ENCODE data around the gene GRM7.

GRM7 gene

GRCh38 chr3:7241584-7242302 is 380.8 kb downstream of the GRM7 start:
- TF ChIP-seq CTCF (IDR thresholded peaks at IDR 0.05; ENCODE audit: extremely low read depth, insufficient read depth, missing control alignments): no peak
- DNase-seq (ENCODE audit: low spot score): no peak
- in situ Hi-C loops (cut with MboI; ENCODE audit: low pct_unique_long_range_greater_than_20kb, low sequenced_read_pairs, unreplicated experiment): no loop called here

- no peak for TF ChIP-seq CTCF (IDR thresholded peaks at IDR 0.05; ENCODE audit: extremely low read depth, insufficient read depth, missing control alignments)
- no peak for DNase-seq (ENCODE audit: low spot score)
- in situ Hi-C loops (cut with MboI; ENCODE audit: low pct_unique_long_range_greater_than_20kb, low sequenced_read_pairs, unreplicated experiment): no loop called here
Observed at GRCh38 chr3:7242303-7242635, 381.4 kb downstream of the GRM7 start.

GRCh38 chr3:7249493-7250076 is 388.7 kb downstream of the GRM7 start:
- in situ Hi-C loops (cut with MboI; ENCODE audit: low pct_unique_long_range_greater_than_20kb, low sequenced_read_pairs, unreplicated experiment): no loop called here
- DNase-seq (ENCODE audit: low spot score): no peak
- no peak for TF ChIP-seq CTCF (IDR thresholded peaks at IDR 0.05; ENCODE audit: extremely low read depth, insufficient read depth, missing control alignments)

GRCh38 chr3:7254251-7254650 is 393.3 kb downstream of the GRM7 start:
- no peak for TF ChIP-seq CTCF (IDR thresholded peaks at IDR 0.05; ENCODE audit: extremely low read depth, insufficient read depth, missing control alignments)
- in situ Hi-C loops (cut with MboI; ENCODE audit: low pct_unique_long_range_greater_than_20kb, low sequenced_read_pairs, unreplicated experiment): no loop called here
- DNase-seq (ENCODE audit: low spot score): no peak

- DNase-seq (ENCODE audit: low spot score): no peak
- no peak for TF ChIP-seq CTCF (IDR thresholded peaks at IDR 0.05; ENCODE audit: extremely low read depth, insufficient read depth, missing control alignments)
- in situ Hi-C loops (cut with MboI; ENCODE audit: low pct_unique_long_range_greater_than_20kb, low sequenced_read_pairs, unreplicated experiment): no loop called here
Observed at GRCh38 chr3:7260975-7261374, 400.1 kb downstream of the GRM7 start.

GRCh38 chr3:7263347-7264195 is 402.7 kb downstream of the GRM7 start:
- in situ Hi-C loops (cut with MboI; ENCODE audit: low pct_unique_long_range_greater_than_20kb, low sequenced_read_pairs, unreplicated experiment): no loop called here
- no peak for TF ChIP-seq CTCF (IDR thresholded peaks at IDR 0.05; ENCODE audit: extremely low read depth, insufficient read depth, missing control alignments)
- DNase-seq (ENCODE audit: low spot score): no peak
